Heart left ventricle (tissue), 13 donors: Measurements from ENCODE around the gene AFMID.

Source experiments
- CTCF ChIP-seq, 12 donors: fragments of 200-600 bp; sonication (generic) in 4 of 12; IDR thresholded peaks; one replicate each; pipeline versions ENCODE4 v1.5.0 to v1.8.0; 2018 to 2022; ENCODE audit warnings: antibody characterized with exemption in 12 of 12, mild to moderate bottlenecking in 5 of 12
- POLR2A ChIP-seq, 2 donors: fragments of 450-650 bp; IDR thresholded peaks; one replicate each; pipeline ENCODE4 v1.6.1; 2017; ENCODE audit warnings: antibody characterized with exemption in 2 of 2, mild to moderate bottlenecking in 2 of 2, moderate library complexity in 2 of 2
- donor health status: ischemic (EF 13 %, LVEDD 7.1; RV severe dilation, severe dysfunction).
- donor health status: DM: no; HTN: yes; CAD: no.
- donor health status: DM: no; HTN: no; CAD: no.
- donor health status: ischemic (EF 25% LVEDD 6.9; RV normal size, moderate dysfunction).
- donor health status: ischemic (EF 25% LVEDD 5.7; RV mildly dilated, moderate dysfunction).
- donor health status: ischemic (EF 35%, LVEDD 5.7; RV mildly dilated, moderate dysfunction).
- donor health status: nonischemic (EF 11% LVEDD 7.7; RV severe dilation, severe dysfunction).
- donor health status: DM: yes; HTN: yes; CAD: no.
- donor health status: PGD.
- donor health status: ischemic (EF 29% LVEDD 5.4; RV normal size, mild dysfunction).
- donor health status: nonischemic (EF 23%, LVEDD 6.1; RV moderate dilation, normal function).

- TF ChIP-seq CTCF (IDR thresholded peaks at IDR 0.05) (no peak), POLR2A (IDR thresholded peaks at IDR 0.05) (no peak)
Observed at GRCh38 chr17:78184868-78185267, 2.3 kb upstream of the AFMID start.
